ENCODE measurements around the gene PRR36.

DNA sequence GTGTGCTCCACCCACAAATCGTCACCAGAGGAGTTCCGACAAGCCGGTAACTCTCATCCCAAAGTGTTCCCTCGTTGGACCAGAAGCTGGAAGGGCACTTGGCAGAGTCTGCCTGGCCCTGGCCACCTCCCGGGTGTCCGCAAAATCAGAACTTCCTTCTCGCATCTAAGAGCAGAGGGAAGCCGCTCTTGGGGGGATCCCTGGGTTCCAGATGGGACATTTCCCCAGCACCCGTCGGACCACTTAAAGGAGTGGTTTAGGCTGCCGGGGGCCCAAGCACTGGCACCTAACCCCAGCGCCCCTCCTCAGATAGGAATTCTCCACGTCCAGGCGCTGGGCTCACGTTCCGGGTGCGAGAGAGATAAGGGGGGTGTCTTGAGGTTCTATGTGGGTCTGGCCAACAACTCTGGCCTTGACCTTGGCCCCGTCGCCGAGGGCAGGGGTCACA, 28.6 kb upstream of the PRR36 start:
- TF ChIP-seq, protein P1, sequence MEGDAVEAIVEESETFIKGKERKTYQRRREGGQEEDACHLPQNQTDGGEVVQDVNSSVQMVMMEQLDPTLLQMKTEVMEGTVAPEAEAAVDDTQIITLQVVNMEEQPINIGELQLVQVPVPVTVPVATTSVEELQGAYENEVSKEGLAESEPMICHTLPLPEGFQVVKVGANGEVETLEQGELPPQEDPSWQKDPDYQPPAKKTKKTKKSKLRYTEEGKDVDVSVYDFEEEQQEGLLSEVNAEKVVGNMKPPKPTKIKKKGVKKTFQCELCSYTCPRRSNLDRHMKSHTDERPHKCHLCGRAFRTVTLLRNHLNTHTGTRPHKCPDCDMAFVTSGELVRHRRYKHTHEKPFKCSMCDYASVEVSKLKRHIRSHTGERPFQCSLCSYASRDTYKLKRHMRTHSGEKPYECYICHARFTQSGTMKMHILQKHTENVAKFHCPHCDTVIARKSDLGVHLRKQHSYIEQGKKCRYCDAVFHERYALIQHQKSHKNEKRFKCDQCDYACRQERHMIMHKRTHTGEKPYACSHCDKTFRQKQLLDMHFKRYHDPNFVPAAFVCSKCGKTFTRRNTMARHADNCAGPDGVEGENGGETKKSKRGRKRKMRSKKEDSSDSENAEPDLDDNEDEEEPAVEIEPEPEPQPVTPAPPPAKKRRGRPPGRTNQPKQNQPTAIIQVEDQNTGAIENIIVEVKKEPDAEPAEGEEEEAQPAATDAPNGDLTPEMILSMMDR (IDR thresholded peaks at IDR 0.05), result no peak
- no peak for TF ChIP-seq POLR2A (IDR thresholded peaks at IDR 0.05)

Data from prostate gland (tissue), 2 donors.